Cortex of kidney (tissue), 1 donor: Measurements from ENCODE around the gene ARHGAP9.
"Not testable (repeated sequence)": the region's sequence is repeated elsewhere in the genome, so short reads cannot be mapped to it uniquely, and the experiment has no call there.

ENCODE experiments used
- DNase-seq: peaks from one replicate; lab custom pipeline; 2025; lab: John Stamatoyannopoulos, UW

The ARHGAP9 gene

DNA sequence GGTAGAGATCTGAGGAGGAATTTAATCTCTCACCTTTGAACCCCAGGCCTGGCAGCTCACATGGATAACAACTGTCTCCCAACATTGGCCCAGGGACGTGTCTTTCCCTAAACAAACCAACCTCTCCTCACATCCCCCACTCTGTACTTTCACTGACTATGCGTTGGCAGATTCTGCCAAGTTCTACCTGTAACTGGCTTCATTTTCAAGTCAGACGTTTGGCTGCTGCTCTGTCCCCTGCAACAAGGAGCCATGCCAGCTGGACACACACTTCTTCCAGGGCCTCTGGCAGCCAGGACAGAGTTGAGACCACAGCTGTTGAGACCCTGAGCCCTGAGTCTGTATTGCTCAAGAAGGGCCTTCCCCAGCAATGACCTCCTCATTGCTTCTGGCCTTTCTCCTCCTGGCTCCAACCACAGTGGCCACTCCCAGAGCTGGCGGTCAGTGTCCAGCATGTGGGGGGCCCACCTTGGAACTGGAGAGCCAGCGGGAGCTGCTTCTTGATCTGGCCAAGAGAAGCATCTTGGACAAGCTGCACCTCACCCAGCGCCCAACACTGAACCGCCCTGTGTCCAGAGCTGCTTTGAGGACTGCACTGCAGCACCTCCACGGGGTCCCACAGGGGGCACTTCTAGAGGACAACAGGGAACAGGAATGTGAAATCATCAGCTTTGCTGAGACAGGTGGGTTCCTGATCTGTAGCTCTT lies 45.0 kb downstream of the ARHGAP9 start, which contains the start of gene INHBC:
Gene INHBC, plus strand, starts transcription at position 268 of the 707 bp plus-strand sequence. Its CDS starts 103 bp downstream, at position 371.
- DNase-seq: no peak

DNA sequence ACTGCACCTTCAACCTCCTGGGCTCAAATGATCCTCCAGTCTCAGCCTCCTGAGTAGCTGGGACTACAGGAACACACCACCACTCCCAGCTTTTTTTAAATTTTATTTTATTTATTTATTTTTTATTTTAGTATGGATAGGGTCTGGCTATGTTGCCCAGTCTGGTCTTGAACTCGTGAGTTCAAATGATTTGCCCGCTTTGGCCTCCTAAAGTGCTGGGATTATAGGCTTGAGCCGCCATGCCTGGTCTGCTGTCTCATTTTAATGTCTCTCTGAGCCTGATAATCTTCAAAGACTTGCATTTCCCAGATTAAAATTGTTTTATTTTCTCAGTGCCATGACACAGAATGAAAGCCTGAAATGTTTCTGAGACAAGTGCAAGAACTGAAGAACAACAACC lies 46.3 kb downstream of the ARHGAP9 start:
- DNase-seq: no peak

DNA sequence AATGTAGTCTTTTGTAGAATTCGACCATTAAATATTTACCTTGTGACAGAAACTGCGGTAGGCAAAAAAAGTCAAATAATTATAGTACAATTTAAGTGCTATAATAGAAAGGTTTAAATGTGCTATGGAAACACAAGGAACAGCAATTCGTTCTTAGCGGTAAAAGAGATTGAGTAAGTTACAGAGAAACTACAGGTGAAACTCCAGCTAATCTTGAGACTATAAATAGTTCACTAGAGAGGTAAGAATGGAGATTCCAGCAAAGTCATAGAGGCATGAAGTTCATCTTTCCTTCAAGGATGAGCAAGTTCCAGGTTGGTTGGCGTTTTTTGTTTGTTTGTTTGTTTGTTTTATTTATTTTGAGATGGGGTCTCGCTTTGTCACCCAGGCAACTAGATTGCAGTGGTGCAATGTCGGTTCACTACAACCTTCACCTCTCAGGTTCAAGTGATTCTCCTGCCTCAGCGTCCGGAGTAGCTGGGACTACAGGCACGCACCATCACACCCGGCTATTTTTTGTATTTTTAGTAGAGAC lies 47.9 kb downstream of the ARHGAP9 start:
- DNase-seq: no peak

DNA sequence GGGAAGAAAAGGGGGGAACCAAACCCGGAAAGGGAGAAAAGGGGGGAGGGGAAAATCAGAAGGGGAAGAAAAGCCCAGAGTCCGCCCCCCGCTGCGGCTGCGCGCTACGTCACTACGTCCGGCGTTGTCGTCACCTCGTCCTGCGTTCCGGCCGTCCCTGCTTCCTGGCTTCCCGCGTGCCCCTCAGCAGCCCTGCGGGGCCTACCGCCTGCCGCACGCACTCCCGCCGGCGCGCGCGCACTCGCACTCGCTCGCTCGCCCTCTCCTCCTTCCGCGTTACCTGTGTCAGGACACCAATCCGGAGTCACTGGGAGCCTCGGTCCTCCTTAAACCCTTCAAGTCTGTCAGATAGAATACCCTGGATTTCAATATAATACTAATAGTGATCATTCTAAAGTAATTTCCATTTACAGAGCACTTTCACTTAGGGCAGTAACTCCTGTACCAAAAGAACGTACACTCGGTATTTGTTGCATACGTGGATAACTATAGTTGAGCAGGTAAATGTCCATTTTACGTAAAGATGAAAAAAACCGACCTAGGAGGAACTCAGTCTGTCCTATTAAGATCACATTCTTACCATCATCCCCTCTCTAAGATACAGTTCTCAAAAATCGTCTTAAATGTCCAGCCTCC lies 48.6 kb downstream of the ARHGAP9 start, which contains the start of gene R3HDM2:
Gene R3HDM2, minus strand, starts transcription at position 113 of the 636 bp plus-strand sequence. CDS start 120,615 bp downstream, outside the sequence.
- DNase-seq: peak; percentile 70

DNA sequence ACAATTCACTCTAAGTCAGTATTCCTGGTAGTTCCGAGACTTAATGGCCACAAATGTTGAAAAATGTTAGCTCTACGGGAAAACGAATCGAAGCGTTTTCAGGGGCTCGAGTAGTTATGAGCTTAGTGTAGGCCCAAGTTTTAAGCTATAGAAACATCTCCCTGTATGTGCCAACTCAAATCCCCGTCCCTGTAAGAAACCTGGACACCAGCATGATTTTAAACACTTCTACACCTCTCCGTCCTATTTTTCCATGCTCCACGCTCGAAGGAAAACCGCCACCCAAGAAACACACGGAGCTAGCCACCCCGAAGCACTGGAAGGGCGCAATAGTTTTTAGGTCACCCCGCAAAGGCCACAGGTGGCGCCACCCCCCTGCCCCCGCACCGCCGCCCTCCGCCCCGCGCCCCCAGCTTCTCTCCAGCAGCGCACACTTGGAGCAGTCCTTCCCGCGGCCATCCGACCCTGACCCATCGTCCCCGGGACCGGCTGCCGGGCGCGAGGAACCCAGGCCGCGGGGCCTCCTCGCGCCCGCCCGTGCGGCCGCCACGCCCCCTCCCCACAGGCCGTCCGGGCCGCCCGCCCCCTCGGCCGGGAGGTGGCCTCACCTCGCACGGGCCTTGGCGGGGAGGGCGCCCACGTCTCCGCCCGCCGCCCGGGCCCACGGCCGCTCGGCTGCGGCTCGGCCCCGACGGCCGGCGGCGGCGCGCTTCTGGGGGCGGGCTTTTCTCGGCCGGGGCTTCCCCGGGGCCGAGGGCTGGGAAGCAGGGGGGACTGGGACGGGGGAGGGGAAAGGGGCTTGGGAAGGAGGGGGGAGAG lies 49.3 kb downstream of the ARHGAP9 start:
- DNase-seq: no peak

DNA sequence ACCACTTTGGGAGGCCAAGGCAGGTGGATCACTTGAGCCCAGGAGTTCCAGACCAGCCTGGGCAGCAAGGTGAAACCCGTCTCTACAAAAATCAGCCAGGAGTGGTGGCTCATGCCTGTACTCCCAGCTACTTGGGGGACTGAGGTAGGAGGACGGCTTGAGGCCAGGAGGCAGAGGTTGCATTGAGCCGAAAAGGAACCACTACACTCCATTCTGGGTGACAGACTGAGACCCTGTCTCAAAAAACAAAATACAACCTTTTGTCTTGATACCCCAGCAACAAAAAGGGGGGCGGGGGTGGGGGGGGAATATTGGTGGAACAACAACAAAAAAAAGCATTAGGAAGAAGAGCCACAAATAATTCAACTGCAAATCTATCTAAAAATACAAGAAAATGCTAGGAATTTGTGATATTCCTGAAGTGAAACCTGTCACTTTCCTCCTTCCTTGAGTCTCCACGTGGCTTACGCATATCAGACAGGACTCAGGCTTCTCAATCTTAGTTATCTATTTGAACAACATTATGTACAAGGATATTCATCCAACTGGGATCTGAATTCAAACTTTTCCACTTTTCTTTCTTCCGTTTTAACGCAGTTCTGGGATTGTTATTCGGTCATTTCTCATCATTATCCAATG lies 50.1 kb downstream of the ARHGAP9 start:
- no peak for DNase-seq

DNA sequence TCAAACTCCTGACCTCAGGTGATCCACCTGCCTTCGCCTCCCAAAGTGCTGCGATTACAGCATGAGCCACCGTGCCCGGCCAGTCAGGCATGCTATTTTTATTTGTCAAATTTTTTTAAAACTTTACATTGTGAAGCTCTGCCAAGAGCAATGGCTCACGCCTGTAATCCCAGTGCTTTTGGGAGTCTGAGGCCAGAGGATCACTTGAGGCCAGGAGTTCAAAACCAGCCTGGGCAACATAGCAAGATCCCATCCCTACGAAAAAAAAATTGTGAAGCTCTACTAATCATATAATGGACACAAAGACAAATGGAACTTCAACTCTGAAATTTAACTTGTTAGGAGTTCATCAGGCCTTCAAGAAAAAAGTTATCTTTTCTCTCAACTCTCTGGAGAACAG lies 50.7 kb downstream of the ARHGAP9 start:
- no peak for DNase-seq

DNA sequence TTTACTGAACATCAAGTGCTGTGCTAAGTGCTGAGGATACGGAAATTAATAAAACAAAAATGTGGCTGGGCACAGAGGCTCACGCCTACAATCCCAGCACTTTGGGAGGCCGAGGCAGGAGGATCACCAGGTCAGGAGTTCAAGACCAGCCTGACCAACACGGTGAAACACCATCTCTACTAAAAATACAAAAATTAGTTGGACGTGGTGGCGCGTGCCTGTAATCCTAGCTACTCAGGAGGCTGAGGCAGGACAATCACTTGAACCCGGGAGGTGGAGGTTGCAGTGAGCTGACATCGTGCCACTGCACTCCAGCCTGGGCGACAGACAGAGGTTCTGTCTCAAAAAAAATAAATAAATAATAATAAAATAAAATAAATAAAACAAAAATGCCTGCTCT lies 52.7 kb downstream of the ARHGAP9 start:
- not testable (repeated sequence) for DNase-seq
